Testis (tissue), 3 donors: ENCODE measurements around the gene POLR1A. TPM values are rescaled to one million over a fixed set of nuclear protein-coding genes. Genes with fewer than 3 reads are reported as not detected.

Source experiments
- DNase-seq: peaks from one replicate; pipeline ENCODE4 v3.0.0-alpha.2; 2019
- H3K27ac ChIP-seq, 2 donors: fragments of 200-600 bp; sonication (generic); one replicate each; pipeline ENCODE4 v1.5.1; 2019
- H3K27me3 ChIP-seq: fragments of 200-600 bp; sonication (generic); one replicate; pipeline ENCODE4 v1.5.1; 2019
- H3K36me3 ChIP-seq: fragments of 200-600 bp; sonication (generic); one replicate; pipeline ENCODE4 v1.5.1; 2017; ENCODE audit warnings: low read depth; ENCODE audit errors: missing control alignments
- H3K4me1 ChIP-seq: fragments of 200-600 bp; sonication (generic); one replicate; pipeline ENCODE4 v1.5.1; 2019
- H3K4me3 ChIP-seq, 2 donors: fragments of 200-600 bp; sonication (generic); one replicate each; pipeline ENCODE4 v1.5.1; 2017 to 2019
- H3K9me3 ChIP-seq: fragments of 200-600 bp; sonication (generic); one replicate; pipeline ENCODE4 v1.5.1; 2017
- POLR2A ChIP-seq: fragments of 450-650 bp; IDR thresholded peaks from one replicate; pipeline ENCODE4 v1.6.1; 2017; ENCODE audit warnings: antibody characterized with exemption, mild to moderate bottlenecking, moderate library complexity
- WGBS, 2 donors: methylation state at CpG; one replicate each; pipeline ENCODE4 v1.1.5; 2018; 5-methylcytosine and 5-hydroxymethylcytosine counted together
- intact Hi-C: fragments of 100-400 bp; cut with DNase I; formaldehyde crosslinking; loops from one replicate; pipeline ENCODE4 v1.15.1; 2023; ENCODE audit warnings: low total_unique reads
- polyA plus RNA-seq: library from polyadenylated mRNA; stranded (reverse); fragments of 350-450 nt; fragmentation: Illumina TruSeq; extraction: RNeasy Lipid Tissue Mini Kit (QIAGEN cat#74804); gene quantifications from one replicate; pipeline ENCODE4 v1.2.3, GENCODE V29; 2014; ENCODE audit warnings: low read depth, low replicate concordance; ENCODE audit not compliant: insufficient read depth
- total RNA-seq, 2 donors: library from RNA; depleted of rRNA; stranded (reverse); fragments of >200 nt; gene quantifications; one replicate each; pipeline ENCODE4 v1.2.3, GENCODE V29; 2016
- TF ChIP-seq, protein P1 (sequence below), 3 experiments: fragments of 450-650 bp in 2 of 3; fragments of 200-600 bp in 1 of 3; sonication (generic) in 1 of 3; IDR thresholded peaks; one replicate each; pipeline ENCODE4 v1.5.1; 2016 to 2019; ENCODE audit warnings: antibody characterized with exemption in 3 of 3, mild to moderate bottlenecking in 2 of 3, moderate library complexity in 1 of 3

Gene POLR1A
- total and polyA plus RNA-seq, 3 donors from 2014 or later, result 20.0 to 28.7 (median 28.1) TPM

DNA sequence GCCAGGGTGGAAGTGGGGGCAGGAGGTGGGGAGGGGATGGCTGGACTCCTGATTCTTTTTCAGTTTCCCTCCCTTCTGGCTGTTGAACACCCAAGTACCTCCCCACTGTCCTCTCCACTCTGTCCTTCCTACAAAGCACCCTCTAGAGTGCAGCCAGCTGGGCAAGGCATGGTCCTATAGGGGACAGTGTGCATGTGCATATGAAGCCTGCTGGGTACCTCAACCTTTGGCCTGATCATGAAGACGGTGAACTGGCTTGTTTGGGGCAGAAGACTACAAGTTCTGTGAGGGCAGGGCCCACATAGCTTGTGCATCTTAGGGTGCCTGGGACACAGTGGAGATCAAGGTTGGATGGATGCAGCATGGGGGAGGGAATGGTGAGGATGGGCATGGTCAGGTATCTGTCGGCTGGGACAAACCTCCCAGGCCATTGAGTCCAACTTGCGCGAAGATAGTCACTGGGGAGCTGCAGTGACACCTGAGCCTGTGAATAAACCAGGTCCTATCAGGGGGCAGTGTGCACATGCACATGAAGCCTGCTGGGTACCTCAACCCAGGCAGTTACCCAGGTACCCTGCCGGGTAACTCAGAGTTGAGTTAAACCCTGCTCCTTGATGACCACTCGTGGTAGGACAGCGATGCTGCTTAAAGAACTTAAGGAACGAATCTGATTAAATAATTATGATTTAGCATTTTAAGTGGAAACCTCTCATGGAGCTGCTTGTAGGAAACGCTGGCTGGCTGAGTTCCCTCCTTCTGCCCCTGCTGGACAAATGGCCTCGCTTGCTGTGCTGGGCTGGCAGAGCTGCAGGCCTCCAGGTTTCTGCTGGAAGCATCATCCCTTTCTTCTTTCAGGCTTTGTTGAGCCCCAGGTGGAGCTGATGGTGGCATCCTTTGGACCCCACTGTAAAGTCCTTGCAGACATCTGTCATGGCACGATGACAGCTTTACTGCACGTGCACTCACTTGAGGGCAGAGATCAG lies 84.0 kb downstream of the POLR1A start:
- no peaks in the 10 kb centered on the region for H3K36me3 ChIP-seq
- intact Hi-C loops, result no loop called here
- H3K27ac ChIP-seq, result no peak overlapping the region
- TF ChIP-seq, protein P1, sequence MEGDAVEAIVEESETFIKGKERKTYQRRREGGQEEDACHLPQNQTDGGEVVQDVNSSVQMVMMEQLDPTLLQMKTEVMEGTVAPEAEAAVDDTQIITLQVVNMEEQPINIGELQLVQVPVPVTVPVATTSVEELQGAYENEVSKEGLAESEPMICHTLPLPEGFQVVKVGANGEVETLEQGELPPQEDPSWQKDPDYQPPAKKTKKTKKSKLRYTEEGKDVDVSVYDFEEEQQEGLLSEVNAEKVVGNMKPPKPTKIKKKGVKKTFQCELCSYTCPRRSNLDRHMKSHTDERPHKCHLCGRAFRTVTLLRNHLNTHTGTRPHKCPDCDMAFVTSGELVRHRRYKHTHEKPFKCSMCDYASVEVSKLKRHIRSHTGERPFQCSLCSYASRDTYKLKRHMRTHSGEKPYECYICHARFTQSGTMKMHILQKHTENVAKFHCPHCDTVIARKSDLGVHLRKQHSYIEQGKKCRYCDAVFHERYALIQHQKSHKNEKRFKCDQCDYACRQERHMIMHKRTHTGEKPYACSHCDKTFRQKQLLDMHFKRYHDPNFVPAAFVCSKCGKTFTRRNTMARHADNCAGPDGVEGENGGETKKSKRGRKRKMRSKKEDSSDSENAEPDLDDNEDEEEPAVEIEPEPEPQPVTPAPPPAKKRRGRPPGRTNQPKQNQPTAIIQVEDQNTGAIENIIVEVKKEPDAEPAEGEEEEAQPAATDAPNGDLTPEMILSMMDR (IDR thresholded peaks at IDR 0.05), result no peak
- TF ChIP-seq POLR2A, result no peak
- no peaks in the 10 kb centered on the region for H3K27me3 ChIP-seq
- H3K4me3 ChIP-seq, result no peak overlapping the region
- no peaks in the 10 kb centered on the region for H3K9me3 ChIP-seq
- H3K4me1 ChIP-seq, result peaks cover 16% of the 10 kb centered on the region
- 83 to 88% methylated on average over 8 to 12 of the region's 12 CpGs for WGBS, 2 donors
- DNase-seq, result no peak

DNA sequence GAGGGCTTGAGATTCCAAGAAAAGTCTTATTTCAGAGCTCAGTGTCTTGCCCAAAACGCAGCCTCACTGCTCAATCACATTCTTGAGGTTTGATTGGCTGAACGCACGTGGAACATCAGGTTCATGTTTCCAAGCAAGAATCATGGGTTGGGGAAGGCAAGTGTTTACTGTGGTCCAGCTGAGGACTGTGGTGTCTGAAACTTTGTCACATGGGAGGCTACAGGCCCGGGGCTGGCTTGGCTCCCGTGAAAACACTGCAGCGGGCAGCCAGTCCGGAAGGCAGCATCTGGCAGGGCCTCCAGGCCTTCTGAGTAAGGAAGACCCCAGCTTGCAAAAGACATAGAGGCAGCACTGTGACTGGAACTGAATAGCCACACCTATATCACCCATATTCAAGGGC lies 84.7 kb downstream of the POLR1A start:
- DNase-seq, result peak; percentile 52

DNA sequence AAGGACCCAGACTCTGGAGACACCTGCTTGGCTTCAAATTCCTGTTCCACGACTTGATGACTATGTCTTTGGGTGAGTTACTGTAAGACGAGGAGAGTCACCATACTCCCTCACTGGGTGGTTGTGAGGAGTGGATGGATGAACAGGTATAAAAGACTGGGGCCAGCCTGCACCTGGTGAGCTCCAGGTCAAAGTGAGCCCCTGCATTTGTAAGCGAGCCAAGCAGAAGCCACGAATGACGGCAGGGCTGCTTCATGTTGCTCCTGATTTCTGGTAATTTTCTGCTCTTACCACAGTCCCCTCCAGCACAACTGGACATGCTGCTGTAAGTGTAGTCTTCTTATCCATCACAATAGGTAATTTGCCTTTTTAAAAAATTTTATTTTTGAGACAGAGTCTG lies 86.6 kb downstream of the POLR1A start:
- Histone ChIP-seq H3K36me3 (no peaks in the 10 kb centered on the region), H3K4me3 (no peak overlapping the region), H3K4me1 (peaks cover 4% of the 10 kb centered on the region), H3K9me3 (no peaks in the 10 kb centered on the region), H3K27ac (no peak overlapping the region), H3K27me3 (no peaks in the 10 kb centered on the region)
- TF ChIP-seq, protein P1 (IDR thresholded peaks at IDR 0.05), result no peak
- no peak for TF ChIP-seq POLR2A
- intact Hi-C loops, result no loop called here
- DNase-seq, result no peak
- WGBS, 2 donors, result 84 to 90% methylated on average over 5 of the region's 5 CpGs

More for the DNA sequence above, 84.7 kb downstream of the POLR1A start:
- Histone ChIP-seq H3K36me3 (no peaks in the 10 kb centered on the region), H3K4me3 (no peak overlapping the region), H3K27ac (no peak overlapping the region), H3K4me1 (peaks cover 9% of the 10 kb centered on the region), H3K27me3 (no peaks in the 10 kb centered on the region), H3K9me3 (no peaks in the 10 kb centered on the region)
- WGBS, 2 donors, result 50 to 53% methylated on average over 3 to 7 of the region's 7 CpGs
- intact Hi-C loops, result no loop called here
- no peak for TF ChIP-seq POLR2A
- TF ChIP-seq, protein P1 (IDR thresholded peaks at IDR 0.05), result no peak

DNA sequence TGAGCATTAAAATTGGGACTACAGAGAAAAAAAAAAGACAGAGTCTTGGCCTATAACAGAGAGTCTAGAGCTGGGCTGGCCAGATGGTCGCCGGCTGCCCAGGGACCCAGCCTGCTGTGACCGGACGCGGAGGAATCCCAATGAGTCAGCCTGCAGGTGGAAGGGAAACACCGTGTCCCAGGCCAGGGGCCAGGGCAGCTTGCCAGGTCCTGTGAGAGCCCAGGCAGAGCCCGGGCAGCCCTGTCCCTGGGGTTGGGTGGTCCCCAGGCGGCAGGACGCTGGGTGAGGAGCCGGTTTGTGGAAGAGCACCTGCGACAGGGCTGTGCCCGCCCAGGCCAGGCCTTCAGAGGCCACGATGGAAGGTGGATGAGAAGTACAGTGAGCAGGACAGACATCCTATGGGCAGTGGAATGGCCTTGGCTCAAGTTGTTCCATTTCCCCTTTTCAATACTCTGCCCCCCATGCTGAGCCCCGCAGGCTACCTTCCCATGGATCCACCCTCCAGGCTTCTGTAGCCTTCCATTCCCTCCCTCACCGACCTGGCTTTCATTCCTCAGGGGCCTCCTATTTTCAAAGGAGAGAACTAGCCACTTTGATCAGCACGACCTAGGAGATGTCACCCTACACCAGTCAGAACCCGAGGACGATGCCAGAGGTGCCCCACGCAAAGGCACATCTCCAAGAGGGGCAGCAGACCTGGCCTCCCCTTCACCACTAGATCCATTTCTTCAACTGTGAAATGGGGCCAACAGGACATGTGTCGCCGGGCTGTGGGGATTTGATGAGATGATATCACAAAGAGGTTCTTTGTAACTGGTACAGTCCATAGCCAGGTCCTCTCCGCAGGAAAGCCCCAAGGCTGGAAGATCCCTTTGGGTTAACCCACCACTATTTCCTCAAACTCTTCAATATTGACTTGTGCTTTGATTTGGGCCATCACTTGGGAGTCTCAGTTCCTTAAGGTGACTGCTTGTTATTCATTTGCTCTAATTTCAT lies 87.5 kb downstream of the POLR1A start:
- 70 to 73% methylated on average over 14 to 22 of the region's 22 CpGs for WGBS, 2 donors
- Histone ChIP-seq H3K27me3 (no peaks in the 10 kb centered on the region), H3K4me3 (no peak overlapping the region), H3K36me3 (no peaks in the 10 kb centered on the region), H3K27ac (no peak overlapping the region), H3K4me1 (peaks cover 4% of the 10 kb centered on the region), H3K9me3 (no peaks in the 10 kb centered on the region)
- TF ChIP-seq POLR2A, result no peak
- TF ChIP-seq, protein P1 (IDR thresholded peaks at IDR 0.05), result no peak
- intact Hi-C loops, result no loop called here
- no peak for DNase-seq
